PFSK-1 (cell line): ENCODE measurements around the gene DIP2A.

Source experiments
- FOXP2 ChIP-seq: optimal IDR thresholded peaks from 2 replicates; pipeline ENCODE3; 2011; ENCODE audit warnings: borderline replicate concordance, control low read depth, inconsistent platforms; ENCODE audit not compliant: insufficient read depth; ENCODE audit errors: extremely low read length, extremely low read depth
- POLR2AphosphoS5 ChIP-seq: IDR thresholded peaks from 2 replicates; pipeline ENCODE4 v1.6.1; 2012; ENCODE audit warnings: low read depth, mild to moderate bottlenecking, control low read depth, low read length, moderate library complexity
- SIN3A ChIP-seq: IDR thresholded peaks from 2 replicates; pipeline ENCODE4 v1.6.1; 2012; ENCODE audit warnings: mild to moderate bottlenecking, low read length, moderate library complexity, borderline replicate concordance; ENCODE audit not compliant: insufficient read depth
- TAF1 ChIP-seq: IDR thresholded peaks from 2 replicates; pipeline ENCODE4 v1.6.1; 2012; ENCODE audit warnings: low read length, control low read depth, borderline replicate concordance; ENCODE audit not compliant: insufficient read depth
- TF ChIP-seq, protein P1 (sequence below), 2 experiments: IDR thresholded peaks; 2 replicates each; pipeline versions ENCODE4 v1.6.1 to v1.8.0; 2011 to 2012; ENCODE audit warnings: low read depth in 2 of 2, low read length in 2 of 2, control low read depth in 1 of 2, inconsistent platforms in 1 of 2, mild to moderate bottlenecking in 1 of 2, moderate library complexity in 1 of 2; ENCODE audit not compliant: insufficient read depth in 1 of 2

DNA sequence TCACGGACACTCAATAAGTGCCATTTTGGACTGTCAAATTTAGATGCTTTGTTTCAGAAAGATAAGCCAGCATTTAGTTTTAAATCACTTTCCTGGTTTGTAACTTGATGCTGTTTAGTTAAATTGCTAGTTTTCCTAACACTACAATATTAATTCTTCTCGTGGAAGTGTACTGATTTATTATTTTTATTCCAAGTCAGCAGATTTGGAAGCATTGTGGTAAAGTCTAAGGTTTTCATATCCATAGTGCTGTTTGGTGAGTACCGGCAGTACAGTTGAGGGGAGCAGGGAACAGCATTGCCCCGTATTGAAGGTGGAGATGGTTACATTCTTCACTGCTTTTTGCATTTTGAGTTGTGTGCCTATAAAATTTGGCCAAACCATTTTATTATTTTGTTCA is 109.9 kb downstream of the DIP2A start:
- TF ChIP-seq SIN3A, result no peak
- no peak for TF ChIP-seq TAF1
- no peak for TF ChIP-seq POLR2AphosphoS5
- no peak for TF ChIP-seq FOXP2
- TF ChIP-seq, protein P1, sequence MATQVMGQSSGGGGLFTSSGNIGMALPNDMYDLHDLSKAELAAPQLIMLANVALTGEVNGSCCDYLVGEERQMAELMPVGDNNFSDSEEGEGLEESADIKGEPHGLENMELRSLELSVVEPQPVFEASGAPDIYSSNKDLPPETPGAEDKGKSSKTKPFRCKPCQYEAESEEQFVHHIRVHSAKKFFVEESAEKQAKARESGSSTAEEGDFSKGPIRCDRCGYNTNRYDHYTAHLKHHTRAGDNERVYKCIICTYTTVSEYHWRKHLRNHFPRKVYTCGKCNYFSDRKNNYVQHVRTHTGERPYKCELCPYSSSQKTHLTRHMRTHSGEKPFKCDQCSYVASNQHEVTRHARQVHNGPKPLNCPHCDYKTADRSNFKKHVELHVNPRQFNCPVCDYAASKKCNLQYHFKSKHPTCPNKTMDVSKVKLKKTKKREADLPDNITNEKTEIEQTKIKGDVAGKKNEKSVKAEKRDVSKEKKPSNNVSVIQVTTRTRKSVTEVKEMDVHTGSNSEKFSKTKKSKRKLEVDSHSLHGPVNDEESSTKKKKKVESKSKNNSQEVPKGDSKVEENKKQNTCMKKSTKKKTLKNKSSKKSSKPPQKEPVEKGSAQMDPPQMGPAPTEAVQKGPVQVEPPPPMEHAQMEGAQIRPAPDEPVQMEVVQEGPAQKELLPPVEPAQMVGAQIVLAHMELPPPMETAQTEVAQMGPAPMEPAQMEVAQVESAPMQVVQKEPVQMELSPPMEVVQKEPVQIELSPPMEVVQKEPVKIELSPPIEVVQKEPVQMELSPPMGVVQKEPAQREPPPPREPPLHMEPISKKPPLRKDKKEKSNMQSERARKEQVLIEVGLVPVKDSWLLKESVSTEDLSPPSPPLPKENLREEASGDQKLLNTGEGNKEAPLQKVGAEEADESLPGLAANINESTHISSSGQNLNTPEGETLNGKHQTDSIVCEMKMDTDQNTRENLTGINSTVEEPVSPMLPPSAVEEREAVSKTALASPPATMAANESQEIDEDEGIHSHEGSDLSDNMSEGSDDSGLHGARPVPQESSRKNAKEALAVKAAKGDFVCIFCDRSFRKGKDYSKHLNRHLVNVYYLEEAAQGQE (IDR thresholded peaks at IDR 0.05; ENCODE audit: insufficient read depth in 1 of 2, low read depth in 2 of 2, low read length in 2 of 2), result no peak
